H9 (cell line): ENCODE measurements around the gene LGALS7B. TPM values are rescaled to one million over a fixed set of nuclear protein-coding genes. Genes with fewer than 3 reads are reported as not detected.

ENCODE experiments used
- DNase-seq: peaks from one replicate; pipeline ENCODE4 v3.0.0-alpha.2; 2017
- H2AFZ ChIP-seq: one replicate; pipeline ENCODE4 v1.6.1; 2013; ENCODE audit warnings: mild to moderate bottlenecking, low read length, control low read depth, moderate library complexity
- H2AK5ac ChIP-seq: 2 replicates; pipeline ENCODE4 v1.6.1; 2013; ENCODE audit warnings: low read length, control low read depth, mixed read lengths; ENCODE audit not compliant: insufficient read length
- H2BK120ac ChIP-seq: one replicate; pipeline ENCODE4 v1.6.1; 2013; ENCODE audit warnings: low read depth, mild to moderate bottlenecking, low read length, control low read depth, inconsistent platforms; ENCODE audit not compliant: poor library complexity, severe bottlenecking
- H2BK12ac ChIP-seq: 2 replicates; pipeline ENCODE4 v1.6.1; 2013; ENCODE audit warnings: low read length, control low read depth, mixed read lengths, low read depth; ENCODE audit not compliant: insufficient read length
- H2BK15ac ChIP-seq: 2 replicates; pipeline ENCODE4 v1.6.1; 2013; ENCODE audit warnings: low read depth, low read length, control low read depth
- H2BK20ac ChIP-seq: one replicate; pipeline ENCODE4 v1.6.1; 2013; ENCODE audit warnings: low read depth, mild to moderate bottlenecking, low read length, control low read depth, inconsistent platforms; ENCODE audit not compliant: poor library complexity, severe bottlenecking
- H2BK5ac ChIP-seq: 2 replicates; pipeline ENCODE4 v1.6.1; 2013; ENCODE audit warnings: low read length, control low read depth, mixed read lengths; ENCODE audit not compliant: insufficient read length
- H3K14ac ChIP-seq: 2 replicates; pipeline ENCODE4 v1.6.1; 2013; ENCODE audit warnings: low read length, control low read depth; ENCODE audit not compliant: insufficient read depth
- H3K18ac ChIP-seq: 2 replicates; pipeline ENCODE4 v1.6.1; 2013; ENCODE audit warnings: low read depth, mild to moderate bottlenecking, mixed read lengths, low read length, control low read depth; ENCODE audit not compliant: insufficient read length
- H3K23ac ChIP-seq: 2 replicates; pipeline ENCODE4 v1.6.1; 2013; ENCODE audit warnings: low read length, control low read depth, mixed read lengths, low read depth; ENCODE audit not compliant: insufficient read length
- H3K23me2 ChIP-seq: 2 replicates; pipeline ENCODE4 v1.6.1; 2013; ENCODE audit warnings: low read depth, mild to moderate bottlenecking, mixed read lengths, low read length, control low read depth; ENCODE audit not compliant: insufficient read length, poor library complexity, severe bottlenecking
- H3K27ac ChIP-seq: 2 replicates; pipeline ENCODE4 v1.5.1; 2013; ENCODE audit warnings: low read length, control low read depth, mixed read lengths, low read depth; ENCODE audit not compliant: insufficient read length
- H3K27me3 ChIP-seq: 2 replicates; pipeline ENCODE4 v1.6.1; 2013; ENCODE audit warnings: low read length, control low read depth, inconsistent platforms; ENCODE audit not compliant: insufficient read depth
- H3K4ac ChIP-seq: 2 replicates; pipeline ENCODE4 v1.6.1; 2013; ENCODE audit warnings: low read depth, mild to moderate bottlenecking, control low read depth, inconsistent platforms, low read length, moderate library complexity
- H3K4me1 ChIP-seq: 2 replicates; pipeline ENCODE4 v1.6.1; 2013; ENCODE audit warnings: low read length, control low read depth, inconsistent platforms; ENCODE audit not compliant: insufficient read depth
- H3K4me2 ChIP-seq: 2 replicates; pipeline ENCODE4 v1.6.1; 2013; ENCODE audit warnings: low read length, control low read depth, mixed read lengths; ENCODE audit not compliant: insufficient read length, insufficient read depth
- H3K56ac ChIP-seq: 2 replicates; pipeline ENCODE4 v1.6.1; 2013; ENCODE audit warnings: low read depth, mild to moderate bottlenecking, mixed read lengths, low read length, control low read depth; ENCODE audit not compliant: insufficient read length
- H3K79me1 ChIP-seq: 2 replicates; pipeline ENCODE4 v1.6.1; 2013; ENCODE audit warnings: low read depth, mild to moderate bottlenecking, moderate library complexity, low read length, control low read depth, inconsistent platforms; ENCODE audit not compliant: insufficient read depth, poor library complexity, severe bottlenecking
- H3K79me2 ChIP-seq: 2 replicates; pipeline ENCODE4 v1.6.1; 2013; ENCODE audit warnings: low read length, control low read depth, inconsistent platforms; ENCODE audit not compliant: insufficient read depth
- H3K9ac ChIP-seq: 2 replicates; pipeline ENCODE4 v1.6.1; 2013; ENCODE audit warnings: low read length, control low read depth, mixed read lengths; ENCODE audit not compliant: insufficient read length; ENCODE audit errors: extremely low read depth
- H3K9me3 ChIP-seq: one replicate; pipeline ENCODE4 v1.6.1; 2013; ENCODE audit warnings: low read depth, low read length, inconsistent platforms; ENCODE audit not compliant: control insufficient read depth
- H3T11ph ChIP-seq: one replicate; pipeline ENCODE4 v1.6.1; 2013; ENCODE audit warnings: mild to moderate bottlenecking, low read length, control low read depth, inconsistent platforms
- H4K20me1 ChIP-seq: one replicate; pipeline ENCODE4 v1.6.1; 2013; ENCODE audit not compliant: control insufficient read depth, insufficient read length, insufficient read depth
- H4K5ac ChIP-seq: 2 replicates; pipeline ENCODE4 v1.6.1; 2013; ENCODE audit warnings: low read depth, mild to moderate bottlenecking, mixed read lengths, low read length, control low read depth; ENCODE audit not compliant: insufficient read length
- H4K8ac ChIP-seq: replicated peaks from 2 replicates; pipeline ENCODE4 v1.6.1; 2013; ENCODE audit warnings: low read length, control low read depth, mixed read lengths, low read depth; ENCODE audit not compliant: insufficient read length
- H4K91ac ChIP-seq: 2 replicates; pipeline ENCODE4 v1.6.1; 2013; ENCODE audit warnings: low read depth, mild to moderate bottlenecking, moderate library complexity, mixed read lengths, low read length, control low read depth; ENCODE audit not compliant: insufficient read length
- H3K27ac Mint-ChIP-seq, 3 experiments: 2 replicates in 2 of 3; 3 replicates in 1 of 3; pipeline ENCODE4 v1.8.0; 2020 to 2021; ENCODE audit warnings: mixed read lengths in 3 of 3, mild to moderate bottlenecking in 1 of 3, moderate library complexity in 1 of 3
- H3K27me3 Mint-ChIP-seq: 2 replicates; pipeline ENCODE4 v1.8.0; 2021; ENCODE audit warnings: low read depth, mild to moderate bottlenecking, moderate library complexity, mixed read lengths
- H3K36me3 Mint-ChIP-seq, 3 experiments: 2 replicates in 2 of 3; 3 replicates in 1 of 3; pipeline ENCODE4 v1.8.0; 2020 to 2021; ENCODE audit warnings: low read depth in 3 of 3, mixed read lengths in 3 of 3; ENCODE audit not compliant: insufficient read depth in 1 of 3
- H3K4me1 Mint-ChIP-seq, 2 experiments: 2 replicates each; pipeline ENCODE4 v1.8.0; 2020; ENCODE audit warnings: mixed read lengths in 2 of 2
- H3K4me3 Mint-ChIP-seq, 2 experiments: 2 replicates in 1 of 2; 3 replicates in 1 of 2; pipeline ENCODE4 v1.8.0; 2020 to 2021; ENCODE audit warnings: mild to moderate bottlenecking in 2 of 2, mixed read lengths in 2 of 2, moderate library complexity in 1 of 2
- H3K9me3 Mint-ChIP-seq, 2 experiments: 2 replicates in 1 of 2; 3 replicates in 1 of 2; pipeline ENCODE4 v1.8.0; 2020; ENCODE audit warnings: mild to moderate bottlenecking in 2 of 2, mixed read lengths in 2 of 2, moderate library complexity in 1 of 2
- CTCF ChIP-seq: fragments of 200-600 bp; sonication (generic); conservative IDR thresholded peaks from 3 replicates; pipeline ENCODE4 v1.8.0; 2021; ENCODE audit warnings: antibody characterized with exemption, mild to moderate bottlenecking
- WGBS: extraction: QIAGEN DNeasy Blood & Tissue Kit; methylation state at CpG from one replicate; pipeline ENCODE4 v1.1.7; 2013; ENCODE audit warnings: missing lambda C conversion rate, low lambda C conversion rate, mixed read lengths; ENCODE audit not compliant: insufficient read length; ENCODE audit errors: extremely low coverage; 5-methylcytosine and 5-hydroxymethylcytosine counted together
- total RNA-seq: library from RNA; stranded (reverse); gene quantifications from 2 replicates; pipeline ENCODE4 v1.2.1, GENCODE V29; 2021

Gene LGALS7B
- total RNA-seq, 1 experiment from 2014 or later = 0.90 TPM

- peaks cover 3% of the 10 kb centered on the region for H3K79me1 ChIP-seq
- no peaks in the 10 kb centered on the region for H3K79me2 ChIP-seq
- H4K5ac ChIP-seq = no peak overlapping the region
- Mint-ChIP-seq H3K27ac (peak overlapping the region in 1 of 3 experiments; percentile 71; a peak in 2 of 7 replicates), H3K27me3 (peaks cover 2% of the 10 kb centered on the region; the same call in 1 of the 2 replicates), H3K36me3 (peaks cover 91 to 99% (median 97%) of the 10 kb centered on the region in 3 experiments), H3K9me3 (no peaks in the 10 kb centered on the region; a peak in 1 of 5 replicates), H3K4me3 (no peak overlapping the region; a peak in 1 of 5 replicates), H3K4me1 (peaks cover 4 to 7% of the 10 kb centered on the region in 2 experiments; a peak in 3 of 4 replicates)
- H3K23me2 ChIP-seq = no peaks in the 10 kb centered on the region
- H3K56ac ChIP-seq = no peak overlapping the region
- no peak overlapping the region for H2BK20ac ChIP-seq
- H3K27ac ChIP-seq = no peak overlapping the region
- H3K4me2 ChIP-seq = no peak overlapping the region
- no peak overlapping the region for H2AFZ ChIP-seq
- H3K9me3 ChIP-seq = no peaks in the 10 kb centered on the region
- H3K27me3 ChIP-seq = no peaks in the 10 kb centered on the region
- no CpG with 5 or more reads among the region's 5 CpGs for WGBS
- no peak overlapping the region for H4K8ac ChIP-seq
- no peak overlapping the region for H3K14ac ChIP-seq
- no peak overlapping the region for H4K91ac ChIP-seq
- no peak overlapping the region for H3K23ac ChIP-seq
- H2BK120ac ChIP-seq = no peak overlapping the region
- TF ChIP-seq CTCF = no peak
- H2AK5ac ChIP-seq = no peak overlapping the region
- H2BK15ac ChIP-seq = no peak overlapping the region
- H3K18ac ChIP-seq = no peak overlapping the region
- H2BK12ac ChIP-seq = no peak overlapping the region
- no peak overlapping the region for H3T11ph ChIP-seq
- H3K9ac ChIP-seq = no peak overlapping the region
- H2BK5ac ChIP-seq = no peak overlapping the region
- H4K20me1 ChIP-seq = peaks cover 2% of the 10 kb centered on the region
- no peaks in the 10 kb centered on the region for H3K4me1 ChIP-seq
- no peak for DNase-seq
- H3K4ac ChIP-seq = no peak overlapping the region
These were observed 51.6 kb downstream of the LGALS7B start for GRCh38 chr19:38840583-38840968.

Other genes starting within 250 kb of the LGALS7B start
- 25.7 and 31.1 TPM in 2 replicates for gene MAP4K1, start 171.2 kb upstream of the LGALS7B start, total RNA-seq
- gene EIF3K, start 170.0 kb upstream of the LGALS7B start, total RNA-seq = 341 and 345 TPM in 2 replicates
- 369 and 386 TPM in 2 replicates for gene ACTN4, start 141.6 kb upstream of the LGALS7B start, total RNA-seq
- gene CAPN12, start 44.7 kb upstream of the LGALS7B start, total RNA-seq = 10.3 and 10.5 TPM in 2 replicates
- gene LGALS7, start 15.7 kb upstream of the LGALS7B start, total RNA-seq = 0.92 TPM in 1 of 2 replicates, not detected in the other
- gene LGALS4, start 23.7 kb downstream of the LGALS7B start, total RNA-seq = 0.37 and 0.68 TPM in 2 replicates
- 141 and 145 TPM in 2 replicates for gene ECH1, start 42.6 kb downstream of the LGALS7B start, total RNA-seq
- gene HNRNPL, start 60.8 kb downstream of the LGALS7B start, total RNA-seq = 704 and 710 TPM in 2 replicates
- gene RINL, start 89.1 kb downstream of the LGALS7B start, total RNA-seq = 6.4 and 7.3 TPM in 2 replicates
- 8.4 and 9.2 TPM in 2 replicates for gene SIRT2, start 110.4 kb downstream of the LGALS7B start, total RNA-seq
- gene NFKBIB, start 110.8 kb downstream of the LGALS7B start, total RNA-seq = 33.8 and 36.7 TPM in 2 replicates
- gene CCER2, start 123.0 kb downstream of the LGALS7B start, total RNA-seq = 0.99 and 1.3 TPM in 2 replicates
- gene SARS2, start 141.6 kb downstream of the LGALS7B start, total RNA-seq = 57.4 and 59.7 TPM in 2 replicates
- gene MRPS12, start 141.7 kb downstream of the LGALS7B start, total RNA-seq = 81.3 and 82.4 TPM in 2 replicates
- 25.5 and 25.9 TPM in 2 replicates for gene FBXO17, start 186.5 kb downstream of the LGALS7B start, total RNA-seq
- 14.5 and 16.7 TPM in 2 replicates for gene FBXO27, start 243.3 kb downstream of the LGALS7B start, total RNA-seq